SH-SY5Y (cell line): ENCODE data around the gene TRANK1.

Experiments
- GATA2 ChIP-seq: IDR thresholded peaks from 2 replicates; pipeline ENCODE4 v1.6.1; 2011; ENCODE audit warnings: mild to moderate bottlenecking, low read depth, low read length
- GATA3 ChIP-seq: IDR thresholded peaks from 2 replicates; pipeline ENCODE4 v1.6.1; 2011; ENCODE audit warnings: low read depth, mild to moderate bottlenecking, low read length, moderate library complexity

- TF ChIP-seq GATA3 (no peak), GATA2 (no peak)
Observed at GRCh38 chr3:36859494-36859893, 85.4 kb downstream of the TRANK1 start.
